HL-60 (cell line): Measurements from ENCODE around the gene SEC14L2.

Source experiments
- DNase-seq, 2 experiments: peaks; one replicate each; pipeline ENCODE4 v3.0.0-alpha.2; 2010 to 2020; ENCODE audit warnings: low read depth in 1 of 2, low spot score in 1 of 2
- H3K27ac ChIP-seq: fragments of 250-450 bp; sonication (Bioruptor Pico); replicated peaks from 2 replicates; pipeline ENCODE4 v1.5.1; 2020; ENCODE audit warnings: mild to moderate bottlenecking, moderate library complexity
- H3K27me3 ChIP-seq: fragments of 250-450 bp; sonication (Bioruptor Pico); 2 replicates; pipeline ENCODE4 v1.5.1; 2021; ENCODE audit warnings: mild to moderate bottlenecking, moderate library complexity; ENCODE audit not compliant: insufficient read depth, poor library complexity, severe bottlenecking
- H3K4me3 ChIP-seq: replicated peaks from 2 replicates; pipeline ENCODE4 v1.5.1; 2011; ENCODE audit warnings: mild to moderate bottlenecking, control low read depth, low read length; ENCODE audit not compliant: insufficient read depth
- GABPA ChIP-seq: IDR thresholded peaks from 2 replicates; pipeline ENCODE4 v1.6.1; 2012; ENCODE audit warnings: low read depth
- POLR2AphosphoS5 ChIP-seq: IDR thresholded peaks from 2 replicates; pipeline ENCODE4 v1.6.1; 2012; ENCODE audit warnings: low read depth
- SPI1 ChIP-seq: IDR thresholded peaks from 2 replicates; pipeline ENCODE4 v1.6.1; 2012; ENCODE audit warnings: low read depth, mild to moderate bottlenecking, borderline replicate concordance
- TF ChIP-seq, protein P1 (sequence below): IDR thresholded peaks from 2 replicates; pipeline ENCODE4 v1.6.1; 2012; ENCODE audit warnings: low read depth; ENCODE audit not compliant: insufficient replicate concordance
- TF ChIP-seq, protein P2 (sequence below): IDR thresholded peaks from one replicate; pipeline ENCODE4 v1.5.1; 2011; ENCODE audit warnings: low read length, control low read depth, inconsistent platforms; ENCODE audit not compliant: insufficient read depth

The SEC14L2 gene

DNA sequence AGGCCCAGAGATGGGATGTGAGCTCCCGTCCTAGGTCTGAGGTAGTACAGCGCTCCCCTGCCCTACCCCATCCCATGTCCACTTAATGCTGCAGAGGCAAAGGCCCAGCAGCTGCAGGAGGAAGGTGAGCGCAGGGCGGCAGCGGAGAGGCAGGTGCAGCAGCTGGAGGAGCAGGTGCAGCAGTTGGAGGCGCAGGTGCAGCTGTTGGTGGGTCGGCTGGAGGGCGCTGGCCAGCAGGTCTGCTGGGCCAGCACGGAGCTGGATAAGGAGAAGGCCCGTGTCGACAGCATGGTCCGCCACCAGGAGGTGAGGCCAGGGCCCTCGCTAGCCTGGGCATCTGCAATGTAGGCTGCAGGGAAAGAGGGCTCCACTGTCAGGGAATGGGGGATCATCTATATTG, 24.8 kb upstream of the SEC14L2 start:
- H3K27ac ChIP-seq, result no peak overlapping the region
- no peaks in the 10 kb centered on the region for H3K27me3 ChIP-seq
- H3K4me3 ChIP-seq, result no peak overlapping the region
- no peak for DNase-seq
- TF ChIP-seq GABPA, result no peak
- TF ChIP-seq, protein P1, sequence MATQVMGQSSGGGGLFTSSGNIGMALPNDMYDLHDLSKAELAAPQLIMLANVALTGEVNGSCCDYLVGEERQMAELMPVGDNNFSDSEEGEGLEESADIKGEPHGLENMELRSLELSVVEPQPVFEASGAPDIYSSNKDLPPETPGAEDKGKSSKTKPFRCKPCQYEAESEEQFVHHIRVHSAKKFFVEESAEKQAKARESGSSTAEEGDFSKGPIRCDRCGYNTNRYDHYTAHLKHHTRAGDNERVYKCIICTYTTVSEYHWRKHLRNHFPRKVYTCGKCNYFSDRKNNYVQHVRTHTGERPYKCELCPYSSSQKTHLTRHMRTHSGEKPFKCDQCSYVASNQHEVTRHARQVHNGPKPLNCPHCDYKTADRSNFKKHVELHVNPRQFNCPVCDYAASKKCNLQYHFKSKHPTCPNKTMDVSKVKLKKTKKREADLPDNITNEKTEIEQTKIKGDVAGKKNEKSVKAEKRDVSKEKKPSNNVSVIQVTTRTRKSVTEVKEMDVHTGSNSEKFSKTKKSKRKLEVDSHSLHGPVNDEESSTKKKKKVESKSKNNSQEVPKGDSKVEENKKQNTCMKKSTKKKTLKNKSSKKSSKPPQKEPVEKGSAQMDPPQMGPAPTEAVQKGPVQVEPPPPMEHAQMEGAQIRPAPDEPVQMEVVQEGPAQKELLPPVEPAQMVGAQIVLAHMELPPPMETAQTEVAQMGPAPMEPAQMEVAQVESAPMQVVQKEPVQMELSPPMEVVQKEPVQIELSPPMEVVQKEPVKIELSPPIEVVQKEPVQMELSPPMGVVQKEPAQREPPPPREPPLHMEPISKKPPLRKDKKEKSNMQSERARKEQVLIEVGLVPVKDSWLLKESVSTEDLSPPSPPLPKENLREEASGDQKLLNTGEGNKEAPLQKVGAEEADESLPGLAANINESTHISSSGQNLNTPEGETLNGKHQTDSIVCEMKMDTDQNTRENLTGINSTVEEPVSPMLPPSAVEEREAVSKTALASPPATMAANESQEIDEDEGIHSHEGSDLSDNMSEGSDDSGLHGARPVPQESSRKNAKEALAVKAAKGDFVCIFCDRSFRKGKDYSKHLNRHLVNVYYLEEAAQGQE, result no peak
- TF ChIP-seq SPI1, result no peak
- no peak for TF ChIP-seq POLR2AphosphoS5
- TF ChIP-seq, protein P2, sequence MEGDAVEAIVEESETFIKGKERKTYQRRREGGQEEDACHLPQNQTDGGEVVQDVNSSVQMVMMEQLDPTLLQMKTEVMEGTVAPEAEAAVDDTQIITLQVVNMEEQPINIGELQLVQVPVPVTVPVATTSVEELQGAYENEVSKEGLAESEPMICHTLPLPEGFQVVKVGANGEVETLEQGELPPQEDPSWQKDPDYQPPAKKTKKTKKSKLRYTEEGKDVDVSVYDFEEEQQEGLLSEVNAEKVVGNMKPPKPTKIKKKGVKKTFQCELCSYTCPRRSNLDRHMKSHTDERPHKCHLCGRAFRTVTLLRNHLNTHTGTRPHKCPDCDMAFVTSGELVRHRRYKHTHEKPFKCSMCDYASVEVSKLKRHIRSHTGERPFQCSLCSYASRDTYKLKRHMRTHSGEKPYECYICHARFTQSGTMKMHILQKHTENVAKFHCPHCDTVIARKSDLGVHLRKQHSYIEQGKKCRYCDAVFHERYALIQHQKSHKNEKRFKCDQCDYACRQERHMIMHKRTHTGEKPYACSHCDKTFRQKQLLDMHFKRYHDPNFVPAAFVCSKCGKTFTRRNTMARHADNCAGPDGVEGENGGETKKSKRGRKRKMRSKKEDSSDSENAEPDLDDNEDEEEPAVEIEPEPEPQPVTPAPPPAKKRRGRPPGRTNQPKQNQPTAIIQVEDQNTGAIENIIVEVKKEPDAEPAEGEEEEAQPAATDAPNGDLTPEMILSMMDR, result no peak

DNA sequence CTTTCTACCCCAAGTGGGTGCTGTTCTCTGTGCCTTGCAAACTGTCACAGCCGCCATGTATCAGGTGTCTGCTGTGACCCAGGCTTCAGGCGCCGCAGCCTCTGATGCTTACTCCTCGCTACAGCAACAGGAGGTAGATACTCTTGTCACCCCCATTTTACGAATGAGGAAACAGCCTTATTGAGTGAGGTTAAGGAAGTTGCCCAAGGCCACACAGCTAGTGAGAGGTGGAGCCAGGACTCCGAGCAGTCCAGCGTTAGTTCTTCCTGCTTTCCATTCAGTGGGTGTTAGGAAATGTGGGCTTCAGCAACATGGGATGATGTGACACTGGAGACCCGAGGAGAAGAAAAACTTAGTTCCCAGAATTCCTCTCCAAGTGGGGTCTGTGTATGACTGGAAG, 23.9 kb upstream of the SEC14L2 start:
- Histone ChIP-seq H3K4me3 (no peak overlapping the region), H3K27ac (peak overlapping the region; percentile 81), H3K27me3 (no peaks in the 10 kb centered on the region)
- TF ChIP-seq, protein P2, result no peak
- TF ChIP-seq SPI1, result peak; percentile 27; the same call in 1 of the 2 replicates
- peak; percentile 68 for TF ChIP-seq POLR2AphosphoS5
- TF ChIP-seq GABPA, result no peak
- TF ChIP-seq, protein P1, result peak; percentile 38
- peak; percentile 74 to 90 for DNase-seq

DNA sequence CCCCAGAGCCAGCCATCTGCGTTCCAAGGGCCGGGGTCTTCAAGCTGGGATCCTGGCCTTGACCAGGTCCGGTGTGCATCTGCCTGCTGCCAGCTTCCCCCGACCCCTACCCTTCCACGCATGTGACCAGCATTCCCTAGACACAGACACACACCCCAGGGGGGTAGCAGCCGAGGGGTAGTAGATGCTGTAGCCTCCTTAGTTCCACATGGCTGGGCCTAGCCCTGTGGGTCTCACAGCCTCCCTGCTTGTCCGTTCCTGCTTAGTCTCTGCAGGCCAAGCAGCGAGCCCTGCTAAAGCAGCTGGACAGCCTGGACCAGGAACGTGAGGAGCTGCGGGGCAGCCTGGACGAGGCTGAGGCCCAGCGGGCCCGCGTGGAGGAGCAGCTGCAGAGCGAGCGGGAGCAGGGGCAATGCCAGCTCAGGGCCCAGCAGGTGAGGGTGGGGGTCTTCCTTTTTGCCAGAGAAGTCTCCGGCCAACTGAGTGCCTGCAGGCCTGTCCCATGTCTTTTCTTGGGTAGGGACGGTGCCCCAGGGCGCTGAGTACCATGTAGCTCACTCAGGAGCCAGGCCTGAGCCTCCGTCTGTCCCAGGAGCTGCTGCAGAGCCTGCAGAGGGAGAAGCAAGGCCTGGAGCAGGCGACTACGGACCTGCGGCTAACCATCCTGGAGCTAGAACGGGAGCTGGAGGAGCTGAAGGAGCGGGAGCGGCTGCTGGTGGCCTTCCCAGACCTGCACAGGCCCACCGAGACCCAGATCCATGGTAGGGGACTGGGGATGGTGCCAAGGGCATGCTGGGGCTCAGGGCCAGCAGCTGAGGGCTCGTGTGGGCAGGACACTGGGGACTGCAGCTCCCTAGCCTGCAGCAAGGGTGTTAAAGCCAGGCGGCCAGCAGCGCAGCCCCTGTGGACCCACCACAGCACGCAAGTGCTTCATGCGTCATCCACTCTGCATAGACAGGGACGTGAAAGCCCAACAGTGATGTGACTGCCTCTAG, 23.2 kb upstream of the SEC14L2 start:
- Histone ChIP-seq H3K27ac (peak overlapping the region; percentile 81), H3K4me3 (no peak overlapping the region), H3K27me3 (no peaks in the 10 kb centered on the region)
- TF ChIP-seq POLR2AphosphoS5 (no peak), SPI1 (no peak), GABPA (no peak)
- TF ChIP-seq, protein P1, result no peak
- TF ChIP-seq, protein P2, result no peak
- DNase-seq, result no peak
